GM19372 (cell line): ENCODE measurements around the gene ITPK1.

ENCODE experiments used
- ATAC-seq: cut with Tn5 transposase; IDR thresholded peaks from one replicate; pipeline ENCODE4 v1.9.1; 2021; ENCODE audit warnings: mild to moderate bottlenecking, low read depth, moderate library complexity; ENCODE audit not compliant: unreplicated experiment

The ITPK1 gene

DNA sequence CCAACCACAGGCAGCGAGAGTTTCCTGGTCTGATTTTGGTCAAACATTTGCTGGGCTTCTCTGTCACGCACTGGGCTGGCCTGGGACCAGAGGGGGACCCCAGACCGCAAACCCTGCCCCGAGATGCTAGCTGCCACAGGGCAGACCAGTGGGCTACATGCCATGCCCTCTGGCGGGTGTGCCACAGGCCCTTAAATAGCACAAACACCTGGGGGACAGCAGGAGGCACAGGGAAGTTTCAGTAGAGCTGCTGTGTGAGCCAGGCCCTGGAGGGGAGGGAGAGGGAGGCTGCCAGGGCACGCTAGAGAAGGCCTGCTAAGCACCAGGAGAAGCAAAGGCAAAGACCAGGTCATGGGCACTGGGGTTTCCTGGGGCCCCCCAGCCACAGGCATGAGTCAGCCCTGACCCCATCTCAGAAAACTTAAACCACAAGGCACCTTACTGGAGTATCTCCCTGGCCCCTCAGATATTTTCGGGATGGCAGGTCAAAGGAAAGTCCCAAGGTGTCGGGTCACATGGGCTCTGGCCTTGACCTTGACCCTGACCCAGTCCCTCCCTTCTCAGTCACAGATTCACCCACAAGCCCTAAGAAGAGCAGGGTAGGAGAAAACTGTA lies 29.2 kb downstream of the ITPK1 start:
- no peak for ATAC-seq

GRCh38 chr14:93085911-93086310 lies 29.8 kb downstream of the ITPK1 start:
- ATAC-seq = no peak

GRCh38 chr14:93084866-93085857 lies 30.6 kb downstream of the ITPK1 start:
- no peak for ATAC-seq

DNA sequence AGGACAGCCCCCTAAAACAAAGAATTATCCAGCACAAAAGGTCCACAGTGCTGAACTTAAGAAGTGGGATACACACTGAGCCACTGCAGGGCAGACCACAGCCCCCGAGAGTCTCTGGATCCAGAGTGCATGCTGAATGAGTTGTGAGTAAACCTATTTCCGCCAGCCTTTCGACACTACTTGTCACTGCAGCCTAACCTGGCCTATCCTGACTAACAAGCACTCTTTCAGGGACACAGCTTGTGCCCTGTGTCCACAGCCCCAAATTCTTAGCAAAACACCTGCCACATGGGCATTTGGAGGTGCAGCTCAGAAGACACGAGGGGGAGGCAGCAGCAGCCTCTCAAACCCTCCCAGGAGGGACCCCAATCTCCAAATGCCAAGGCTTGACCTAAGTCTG lies 31.3 kb downstream of the ITPK1 start:
- ATAC-seq = no peak

- no peak for ATAC-seq
These were observed 31.8 kb downstream of the ITPK1 start for GRCh38 chr14:93083917-93084316.

GRCh38 chr14:93082576-93083001 lies 33.1 kb downstream of the ITPK1 start:
- ATAC-seq = no peak

- ATAC-seq = no peak
These were observed 33.7 kb downstream of the ITPK1 start for GRCh38 chr14:93081876-93082570.

DNA sequence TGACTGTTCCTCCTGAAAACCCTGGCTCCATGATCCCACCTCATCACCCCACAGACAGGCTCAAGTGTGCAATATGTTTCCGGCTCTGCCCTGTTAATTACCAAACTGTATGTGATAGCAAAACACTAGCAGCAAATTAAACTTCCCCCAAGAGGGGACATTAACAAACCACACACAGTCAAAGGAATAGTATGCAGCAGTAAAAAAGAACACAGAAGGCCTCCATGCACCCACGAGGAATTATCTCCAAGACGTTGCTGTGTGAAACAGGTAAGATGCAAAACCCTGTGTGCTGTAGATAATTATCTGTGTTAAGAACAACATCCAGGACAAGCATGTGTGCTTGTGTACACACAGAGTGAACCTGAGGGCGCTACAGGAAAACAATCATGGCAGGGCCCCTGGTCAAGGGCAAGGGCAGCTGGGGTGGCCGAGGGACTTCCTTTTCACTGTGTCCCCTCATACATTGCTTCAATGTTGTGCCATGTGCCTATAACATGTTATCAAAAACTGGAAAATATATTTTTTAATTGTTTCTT lies 35.8 kb downstream of the ITPK1 start:
- no peak for ATAC-seq

GRCh38 chr14:93079321-93079720 lies 36.4 kb downstream of the ITPK1 start:
- no peak for ATAC-seq

GRCh38 chr14:93078870-93079269 lies 36.9 kb downstream of the ITPK1 start:
- ATAC-seq = no peak

- no peak for ATAC-seq
These were observed 39.0 kb downstream of the ITPK1 start for GRCh38 chr14:93076755-93077154.

DNA sequence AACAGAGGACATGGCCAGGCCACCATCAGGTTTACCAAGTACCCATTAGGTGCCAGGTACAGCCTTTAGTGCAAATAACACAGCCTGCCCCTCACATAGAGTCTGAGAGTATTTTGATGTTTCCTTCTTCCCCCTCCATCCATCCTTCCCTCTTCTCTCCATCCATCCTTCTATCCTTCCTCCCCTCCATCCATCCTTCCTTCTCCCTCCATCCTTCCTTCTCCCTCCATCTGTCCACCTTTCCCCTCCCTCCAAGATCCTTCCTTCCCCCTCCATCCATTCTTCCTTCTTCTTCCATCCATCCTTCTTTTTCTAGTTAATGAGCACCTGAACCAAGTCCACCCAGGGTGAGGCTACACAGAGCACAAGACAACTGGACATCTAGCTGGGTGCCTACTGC lies 39.8 kb downstream of the ITPK1 start:
- no peak for ATAC-seq

DNA sequence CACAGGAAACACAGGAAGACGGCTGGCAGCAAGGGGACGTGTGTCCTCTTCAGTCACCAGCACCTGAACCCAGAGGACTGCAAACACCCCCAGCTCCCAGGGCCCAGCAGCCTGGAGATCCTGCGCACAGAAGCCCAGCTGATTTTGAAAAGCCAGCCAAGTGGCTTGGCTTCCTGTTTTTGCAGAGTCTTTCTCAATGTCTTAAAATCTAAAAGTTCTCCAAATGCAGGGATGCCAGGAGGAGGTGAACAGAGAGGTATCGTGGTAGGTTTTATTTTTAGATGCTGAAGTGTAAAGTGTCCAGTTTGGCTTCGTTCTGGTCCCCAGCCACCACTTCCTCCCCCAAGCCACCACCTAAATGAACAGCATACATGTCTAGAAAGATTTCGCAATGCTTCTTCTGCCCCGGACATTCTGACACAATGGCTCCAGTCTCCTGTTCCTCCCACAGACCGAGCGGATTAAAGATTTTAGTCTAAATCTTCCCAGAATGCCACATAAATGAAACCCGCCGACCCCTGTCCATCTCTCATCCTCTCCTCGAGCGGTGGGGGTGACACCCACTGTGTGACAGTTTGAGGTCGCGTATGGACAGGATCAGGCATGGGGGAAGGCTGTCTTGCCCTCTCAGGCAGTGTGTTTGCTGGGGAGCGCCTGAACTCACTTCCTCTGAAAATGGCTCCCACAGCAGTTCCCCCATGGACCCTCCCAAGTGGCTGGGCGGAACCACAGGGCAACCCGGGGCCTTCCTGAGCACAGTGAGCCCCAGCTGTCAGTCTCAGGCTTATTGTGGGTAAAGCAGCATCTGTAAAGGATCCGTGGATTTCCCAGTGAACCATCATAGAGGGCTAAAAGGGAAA lies 41.6 kb downstream of the ITPK1 start:
- no peak for ATAC-seq

DNA sequence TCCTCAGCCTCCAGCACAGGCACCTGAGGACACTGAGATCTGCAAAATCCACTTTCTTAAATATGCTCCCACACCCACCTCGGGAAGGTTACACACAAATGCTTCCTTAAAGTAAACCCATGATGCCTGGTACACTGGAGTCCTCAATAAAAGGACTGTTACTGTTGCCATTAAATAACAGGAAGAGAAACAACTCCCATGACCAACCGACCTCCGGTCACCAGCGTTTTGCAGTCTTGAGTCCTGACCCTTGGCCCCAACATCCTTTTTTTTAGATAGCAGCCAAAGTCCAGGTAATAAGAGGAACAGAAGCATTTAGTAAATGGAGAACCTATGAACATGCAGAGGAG lies 42.4 kb downstream of the ITPK1 start:
- ATAC-seq = no peak

DNA sequence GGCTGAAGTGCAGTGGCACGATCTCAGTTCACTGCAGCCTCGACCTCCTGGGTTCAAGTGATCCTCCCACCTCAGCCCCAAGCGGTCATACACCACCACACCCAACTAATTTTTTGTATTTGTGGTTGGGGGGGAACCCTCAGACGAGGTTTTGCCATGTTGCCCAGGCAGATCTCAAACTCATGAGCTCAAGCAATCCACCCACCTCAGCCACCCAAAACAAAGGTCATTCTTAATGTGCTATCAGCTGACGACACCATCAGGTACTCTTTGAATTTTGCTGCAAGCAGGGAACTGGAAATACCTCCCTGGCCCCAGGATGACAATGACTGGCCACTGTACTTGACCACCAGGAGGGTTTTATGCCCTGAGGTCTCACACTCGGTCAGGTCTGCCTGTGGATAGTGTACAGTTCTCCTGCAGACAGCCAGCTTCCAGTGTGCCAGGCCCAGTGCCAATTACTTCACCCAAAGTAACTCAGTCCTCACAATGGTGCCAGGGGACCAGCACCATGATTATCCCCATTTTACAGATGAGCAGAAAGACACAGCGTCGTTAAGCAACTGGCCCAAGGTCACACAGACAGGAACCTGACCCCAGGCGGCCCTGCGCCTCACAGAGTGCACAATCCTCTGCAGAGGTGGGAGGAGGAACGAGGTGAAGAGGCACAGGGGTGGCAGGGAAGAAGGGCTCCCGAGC lies 42.9 kb downstream of the ITPK1 start:
- no peak for ATAC-seq

- ATAC-seq = no peak
These were observed 47.0 kb downstream of the ITPK1 start for GRCh38 chr14:93068711-93069110.

DNA sequence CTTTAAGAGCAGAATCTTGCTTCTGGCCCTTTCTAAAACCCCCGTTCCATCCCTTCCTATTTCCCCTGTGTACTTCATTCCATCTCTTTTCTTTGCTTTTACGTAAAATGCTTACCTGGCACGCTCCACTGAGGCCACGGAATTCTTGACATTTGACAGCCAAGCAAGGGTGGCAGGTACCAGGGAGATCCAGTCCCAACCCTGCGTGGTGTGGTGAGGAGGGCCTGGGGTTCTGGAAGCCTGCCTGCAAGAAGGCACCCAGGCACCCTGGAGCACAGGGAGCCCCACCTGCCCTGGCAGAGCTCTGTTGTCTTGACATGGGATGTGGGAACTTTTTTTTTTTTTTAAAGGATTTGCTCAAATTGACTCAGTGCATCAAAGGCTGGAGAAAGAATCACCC lies 48.6 kb downstream of the ITPK1 start:
- no peak for ATAC-seq

GRCh38 chr14:93065272-93065730 lies 50.4 kb downstream of the ITPK1 start:
- no peak for ATAC-seq
